Dermis microvascular lymphatic vessel endothelial cell (primary cell): ENCODE data around the gene EIF4A2. TPM values are rescaled to one million over a fixed set of nuclear protein-coding genes. Genes with fewer than 3 reads are reported as not detected.
A peak's percentile ranks its signal among the peaks of the same experiment; 100 is the strongest.
"Not testable (repeated sequence)": the region's sequence is repeated elsewhere in the genome, so short reads cannot be mapped to it uniquely, and the experiment has no call there.

Experiments
- DNase-seq, 2 donors: peaks; one replicate each; pipeline versions ENCODE4 v3.0.0 to v3.0.0-alpha.2; 2010; ENCODE audit warnings: low read depth in 2 of 2
- total RNA-seq: library from RNA; depleted of rRNA; stranded (reverse); fragments of >200 nt; gene quantifications from 2 replicates; pipeline ENCODE4 v1.2.1, GENCODE V29; 2014

The EIF4A2 gene
- total RNA-seq, 1 donor from 2014 or later: 329 TPM

- no peak for DNase-seq
These were observed 1.6 kb downstream of the EIF4A2 start for GRCh38 chr3:186784820-186785494.

- DNase-seq: no peak
These were observed 2.2 kb downstream of the EIF4A2 start for GRCh38 chr3:186785495-186786018.

GRCh38 chr3:186786922-186787321 lies 3.5 kb downstream of the EIF4A2 start:
- DNase-seq: no peak

- no peak for DNase-seq
These were observed 4.5 kb downstream of the EIF4A2 start for GRCh38 chr3:186787642-186788481.

- no peak for DNase-seq
These were observed 5.3 kb downstream of the EIF4A2 start for GRCh38 chr3:186788482-186789370.

GRCh38 chr3:186789554-186790260 lies 6.3 kb downstream of the EIF4A2 start:
- DNase-seq: no peak

- DNase-seq: peak in 1 of 2 donors; percentile 25
These were observed 7.0 kb downstream of the EIF4A2 start for GRCh38 chr3:186790261-186790981.

- DNase-seq: peak in 1 of 2 donors; percentile 36
These were observed 15.0 kb downstream of the EIF4A2 start for GRCh38 chr3:186798239-186798874.

GRCh38 chr3:186800285-186800684 lies 16.9 kb downstream of the EIF4A2 start:
- no peak for DNase-seq

- DNase-seq: no peak
These were observed 19.3 kb downstream of the EIF4A2 start for GRCh38 chr3:186802701-186803100.

- DNase-seq: not testable (repeated sequence)
These were observed 20.1 kb downstream of the EIF4A2 start for GRCh38 chr3:186803447-186803846.

- DNase-seq: peak; percentile 51 to 71
These were observed 23.0 kb downstream of the EIF4A2 start, which contains the start of gene RFC4 for GRCh38 chr3:186806089-186807055. Gene RFC4 (minus strand): TSS chr3:186806482. CDS start chr3:186804713, 1,769 bp downstream.

- DNase-seq: peak in 1 of 2 donors; percentile 23
These were observed 23.9 kb downstream of the EIF4A2 start for GRCh38 chr3:186807231-186807630.

GRCh38 chr3:186810336-186810996 lies 27.1 kb downstream of the EIF4A2 start:
- DNase-seq: no peak

GRCh38 chr3:186811313-186811712 lies 27.9 kb downstream of the EIF4A2 start:
- not testable (repeated sequence) for DNase-seq

- DNase-seq: no peak
These were observed 30.7 kb downstream of the EIF4A2 start for GRCh38 chr3:186814100-186814499.

- DNase-seq: no peak
These were observed 32.1 kb downstream of the EIF4A2 start for GRCh38 chr3:186815435-186815834.

GRCh38 chr3:186818516-186818915 lies 35.1 kb downstream of the EIF4A2 start:
- DNase-seq: no peak
